ENCODE results near the gene SETBP1.

- no peak for TF ChIP-seq CTCF (IDR thresholded peaks at IDR 0.05 in 2 of 3, conservative IDR thresholded peaks at IDR 0.05 in 1 of 3; ENCODE audit: borderline replicate concordance in 1 of 3, insufficient read depth in 1 of 3, low read depth in 2 of 3, low read length in 2 of 3)
- no peak for TF ChIP-seq POLR2A (IDR thresholded peaks at IDR 0.05; ENCODE audit: borderline replicate concordance, extremely low read depth, insufficient read depth, insufficient read length)
- TF ChIP-seq ELF1 (IDR thresholded peaks at IDR 0.05; ENCODE audit: borderline replicate concordance, low read depth): no peak
- no peak for TF ChIP-seq ZBTB33 (IDR thresholded peaks at IDR 0.05; ENCODE audit: extremely low read depth, insufficient replicate concordance, low read length)
- no peak for TF ChIP-seq YY1 (IDR thresholded peaks at IDR 0.05; ENCODE audit: extremely low read depth, insufficient replicate concordance, low read depth, low read length)
- no peak for TF ChIP-seq TCF7L2 (IDR thresholded peaks at IDR 0.05; ENCODE audit: borderline replicate concordance, extremely low read depth, insufficient read depth, insufficient read length)
- TF ChIP-seq RAD21 (IDR thresholded peaks at IDR 0.05; ENCODE audit: low read depth): no peak
- no peak for TF ChIP-seq JUND (IDR thresholded peaks at IDR 0.05)
- TF ChIP-seq ZNF274 (IDR thresholded peaks at IDR 0.05; ENCODE audit: low read depth, low read length): no peak
- no peak for TF ChIP-seq EZH2 (IDR thresholded peaks at IDR 0.05)
These were observed 360.2 kb downstream of the SETBP1 start for GRCh38 chr18:45040879-45041278.
